Melanocyte of skin (primary cell): ENCODE measurements around the gene CCP110. TPM values are rescaled to one million over a fixed set of nuclear protein-coding genes. Genes with fewer than 3 reads are reported as not detected.

Experiments
- total RNA-seq, 2 donors: library from RNA; depleted of rRNA; stranded (reverse); fragments of >200 nt; gene quantifications; 2 replicates each; pipeline ENCODE4 v1.2.3, GENCODE V29; 2012

CCP110 gene, protein sequence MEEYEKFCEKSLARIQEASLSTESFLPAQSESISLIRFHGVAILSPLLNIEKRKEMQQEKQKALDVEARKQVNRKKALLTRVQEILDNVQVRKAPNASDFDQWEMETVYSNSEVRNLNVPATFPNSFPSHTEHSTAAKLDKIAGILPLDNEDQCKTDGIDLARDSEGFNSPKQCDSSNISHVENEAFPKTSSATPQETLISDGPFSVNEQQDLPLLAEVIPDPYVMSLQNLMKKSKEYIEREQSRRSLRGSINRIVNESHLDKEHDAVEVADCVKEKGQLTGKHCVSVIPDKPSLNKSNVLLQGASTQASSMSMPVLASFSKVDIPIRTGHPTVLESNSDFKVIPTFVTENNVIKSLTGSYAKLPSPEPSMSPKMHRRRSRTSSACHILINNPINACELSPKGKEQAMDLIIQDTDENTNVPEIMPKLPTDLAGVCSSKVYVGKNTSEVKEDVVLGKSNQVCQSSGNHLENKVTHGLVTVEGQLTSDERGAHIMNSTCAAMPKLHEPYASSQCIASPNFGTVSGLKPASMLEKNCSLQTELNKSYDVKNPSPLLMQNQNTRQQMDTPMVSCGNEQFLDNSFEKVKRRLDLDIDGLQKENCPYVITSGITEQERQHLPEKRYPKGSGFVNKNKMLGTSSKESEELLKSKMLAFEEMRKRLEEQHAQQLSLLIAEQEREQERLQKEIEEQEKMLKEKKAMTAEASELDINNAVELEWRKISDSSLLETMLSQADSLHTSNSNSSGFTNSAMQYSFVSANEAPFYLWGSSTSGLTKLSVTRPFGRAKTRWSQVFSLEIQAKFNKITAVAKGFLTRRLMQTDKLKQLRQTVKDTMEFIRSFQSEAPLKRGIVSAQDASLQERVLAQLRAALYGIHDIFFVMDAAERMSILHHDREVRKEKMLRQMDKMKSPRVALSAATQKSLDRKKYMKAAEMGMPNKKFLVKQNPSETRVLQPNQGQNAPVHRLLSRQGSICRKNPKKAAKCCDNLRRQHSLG
- 10 to 100 TPM in 1 of 2 donors, 1 to 10 TPM in 1; 9.3 to 12.7 TPM for total RNA-seq

DNA sequence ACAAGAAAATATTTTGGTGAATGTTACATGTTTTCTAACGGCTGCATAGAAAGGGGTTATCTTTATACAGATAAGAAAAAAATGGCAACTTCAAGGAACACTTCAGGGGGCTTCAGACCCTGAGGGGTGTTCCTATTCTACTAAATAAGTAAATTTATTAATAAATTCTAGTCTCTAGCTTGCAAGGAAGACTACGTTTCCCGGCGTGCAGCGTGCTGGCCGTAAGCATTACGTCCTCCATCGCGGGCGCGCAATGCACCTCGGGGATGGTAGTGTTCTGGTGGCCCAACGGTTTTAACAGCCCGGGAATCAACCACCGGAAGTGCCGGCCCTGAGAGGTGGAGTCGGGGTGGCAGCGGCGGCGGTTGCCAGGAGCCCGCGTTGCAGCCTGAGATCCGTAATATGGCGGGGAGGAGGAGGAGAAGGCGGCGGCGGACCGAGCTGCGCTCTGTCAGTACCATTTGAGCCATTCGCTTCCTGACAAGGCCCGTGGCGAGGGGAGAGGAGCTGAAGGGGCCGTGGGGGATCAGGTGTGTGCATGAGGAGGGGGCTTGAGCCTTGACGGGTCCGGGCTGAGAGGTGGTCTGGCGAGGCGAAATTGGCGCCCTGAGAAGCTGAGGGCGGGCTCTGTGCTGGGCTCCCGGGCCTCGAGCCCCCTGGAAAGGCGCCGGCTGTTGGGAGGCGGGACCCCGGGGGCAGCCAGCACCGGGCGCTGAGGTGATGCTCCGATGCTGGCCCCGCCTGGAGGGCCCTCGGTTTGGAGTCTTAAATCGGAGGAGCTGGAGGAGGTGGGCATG is at the start of gene CCP110:
Gene CCP110 (plus strand): TSS at position 384 of the 797 bp plus-strand sequence. CDS start 3,940 bp downstream, outside the sequence.

DNA sequence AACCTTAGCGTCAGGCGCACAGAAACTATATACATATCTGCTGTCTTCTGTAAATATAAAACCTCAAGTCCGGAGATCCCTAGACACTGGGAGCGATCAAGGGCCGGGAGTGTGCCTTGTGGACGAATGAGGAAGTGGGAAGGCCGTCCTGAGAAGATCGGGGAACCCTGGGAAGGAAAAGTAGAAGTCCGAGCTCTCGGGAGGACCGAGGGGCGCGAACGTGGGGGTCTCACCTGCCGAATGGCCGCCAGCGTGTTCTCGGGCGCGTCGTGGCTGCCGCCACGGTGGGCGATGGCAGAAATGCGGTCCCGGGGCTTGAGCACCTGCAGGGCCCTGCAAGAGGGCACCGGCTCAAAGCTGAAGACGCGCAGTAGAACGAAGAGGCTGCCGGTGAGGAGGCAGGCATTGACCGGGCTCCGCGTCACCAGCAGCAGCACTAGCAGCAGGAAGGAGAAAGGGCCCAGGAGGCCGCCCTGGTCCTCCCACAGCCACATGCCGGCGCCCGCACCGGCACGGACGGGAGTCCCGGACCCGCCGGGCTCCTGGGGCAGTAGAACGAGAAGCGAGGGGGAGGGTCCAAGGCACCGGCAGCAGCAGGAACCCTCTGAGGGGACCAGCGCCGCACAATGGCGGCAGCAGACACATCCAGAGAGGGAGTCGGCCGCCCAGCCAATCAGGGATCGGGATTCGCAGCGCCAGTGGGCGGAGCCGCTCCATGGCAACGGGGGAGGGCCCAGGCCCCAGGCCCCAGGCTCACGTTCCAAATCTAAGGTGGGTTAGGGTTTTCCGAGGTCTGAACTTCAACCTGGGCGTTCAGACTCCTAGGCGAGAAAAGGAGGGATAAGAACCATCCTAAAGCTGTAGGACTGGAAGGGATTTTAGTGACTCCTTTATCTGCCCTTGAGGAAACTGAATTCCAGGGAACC is 2.0 kb upstream of the CCP110 start, which contains the start of gene GDE1:
Gene GDE1 (minus strand): TSS at position 628 of the 926 bp plus-strand sequence. CDS start 134 bp downstream, at position 494.

DNA sequence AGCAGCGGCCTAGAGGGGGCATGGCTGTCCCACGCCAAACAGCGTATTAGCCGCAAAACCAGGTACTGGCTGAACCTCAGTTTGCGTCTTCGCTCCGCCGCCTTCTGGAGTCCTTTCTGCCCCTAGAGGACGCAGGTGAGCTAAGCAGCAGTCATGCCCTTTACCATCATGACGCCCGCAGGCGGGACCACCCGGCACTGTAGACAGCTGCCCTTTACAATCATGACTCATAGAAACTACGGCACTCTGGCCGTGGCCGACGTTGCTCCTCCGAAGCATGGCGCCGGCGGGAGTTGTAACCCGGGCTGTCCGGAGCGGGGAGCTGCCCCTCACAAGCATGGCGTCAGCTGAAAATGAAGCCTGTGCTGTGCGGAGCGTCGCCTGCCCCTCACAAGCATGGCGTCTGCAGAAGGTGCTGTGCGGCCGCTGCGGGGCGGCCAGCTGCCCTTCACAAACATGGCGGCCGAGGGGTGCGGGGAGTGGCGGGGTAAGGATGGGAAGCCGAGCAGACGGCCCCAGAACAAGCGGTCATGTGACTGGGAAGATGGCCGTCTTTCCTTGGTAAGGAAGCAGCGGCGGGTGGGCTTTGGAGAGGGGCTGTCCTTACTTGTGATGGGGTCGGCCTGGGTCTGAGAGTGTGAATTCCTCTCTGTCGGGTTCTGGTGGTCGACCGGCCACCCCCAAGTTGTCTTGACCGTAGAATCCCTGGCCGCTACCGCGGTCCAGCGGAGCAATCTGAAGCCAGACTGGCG is 31.6 kb downstream of the CCP110 start, which contains the start of gene VPS35L:
Gene VPS35L (plus strand): TSS at position 518 of the 752 bp plus-strand sequence. CDS start 27 bp downstream, at position 545.

Other genes starting within 250 kb of the CCP110 start
- gene CLEC19A, start 238.2 kb upstream of the CCP110 start, total RNA-seq, result not detected
- not detected for gene TMC5, start 106.1 kb upstream of the CCP110 start, total RNA-seq
- gene GDE1, start 1.8 kb upstream of the CCP110 start, total RNA-seq, result 10 to 100 TPM; 65.3 to 68.1 TPM
- 10 to 100 TPM; 47.0 to 51.6 TPM for gene VPS35L, start 31.8 kb downstream of the CCP110 start, total RNA-seq
- 10 to 100 TPM in 1 of 2 donors, 1 to 10 TPM in 1; 8.6 to 13.0 TPM for gene KNOP1, start 194.3 kb downstream of the CCP110 start, total RNA-seq
- 1 to 10 TPM; 2.7 to 9.6 TPM for gene IQCK, start 194.3 kb downstream of the CCP110 start, total RNA-seq